Stromal cell of bone marrow (primary cell): ENCODE data around the gene USP24.
"Not testable (repeated sequence)": the region's sequence is repeated elsewhere in the genome, so short reads cannot be mapped to it uniquely, and the experiment has no call there.

ENCODE experiments used
- DNase-seq: peaks from one replicate; pipeline ENCODE4 v3.0.0-alpha.2; 2012; ENCODE audit warnings: low read depth

The USP24 gene

GRCh38 chr1:55199735-55200134, 15.4 kb downstream of the USP24 start:
- DNase-seq = not testable (repeated sequence)

- no peak for DNase-seq
These were observed 17.1 kb downstream of the USP24 start for GRCh38 chr1:55198044-55198443.

GRCh38 chr1:55197099-55197498, 18.1 kb downstream of the USP24 start:
- no peak for DNase-seq

- no peak for DNase-seq
These were observed 18.6 kb downstream of the USP24 start for GRCh38 chr1:55196433-55197035.

GRCh38 chr1:55195521-55196233, 19.5 kb downstream of the USP24 start:
- peak; percentile 44 for DNase-seq

GRCh38 chr1:55194851-55195250, 20.3 kb downstream of the USP24 start:
- no peak for DNase-seq

- DNase-seq = no peak
These were observed 23.1 kb downstream of the USP24 start for GRCh38 chr1:55192093-55192492.

- DNase-seq = not testable (repeated sequence)
These were observed 23.8 kb downstream of the USP24 start for GRCh38 chr1:55191219-55191952.

- no peak for DNase-seq
These were observed 25.1 kb downstream of the USP24 start for GRCh38 chr1:55190109-55190508.

- DNase-seq = no peak
These were observed 26.3 kb downstream of the USP24 start for GRCh38 chr1:55188909-55189308.

GRCh38 chr1:55185832-55186231, 29.3 kb downstream of the USP24 start:
- DNase-seq = no peak

- DNase-seq = no peak
These were observed 30.3 kb downstream of the USP24 start for GRCh38 chr1:55184859-55185258.

- DNase-seq = no peak
These were observed 33.5 kb downstream of the USP24 start for GRCh38 chr1:55181666-55182065.

- DNase-seq = no peak
These were observed 35.0 kb downstream of the USP24 start for GRCh38 chr1:55180075-55180670.

GRCh38 chr1:55179177-55179835, 35.9 kb downstream of the USP24 start:
- no peak for DNase-seq

GRCh38 chr1:55172687-55173086, 42.5 kb downstream of the USP24 start:
- no peak for DNase-seq

GRCh38 chr1:55172272-55172671, 42.9 kb downstream of the USP24 start:
- DNase-seq = no peak

- DNase-seq = no peak
These were observed 43.5 kb downstream of the USP24 start for GRCh38 chr1:55171694-55172093.

- DNase-seq = no peak
These were observed 44.7 kb downstream of the USP24 start for GRCh38 chr1:55170426-55170825.

GRCh38 chr1:55169126-55169525, 46.0 kb downstream of the USP24 start:
- DNase-seq = no peak

GRCh38 chr1:55168353-55168752, 46.8 kb downstream of the USP24 start:
- DNase-seq = no peak

GRCh38 chr1:55167224-55167871, 47.8 kb downstream of the USP24 start:
- no peak for DNase-seq
